Measurements from ENCODE around the gene GAST. TPM values are rescaled to one million over a fixed set of nuclear protein-coding genes. Genes with fewer than 3 reads are reported as not detected.

The GAST gene
- total RNA-seq, 1 experiment from 2014 or later: not detected

- intact Hi-C loops (cut with micrococcal nuclease): loop anchor here (5.0 kb wide), 1 partner anchor 132 kb away; the partner anchor contains the start of gene KLHL11
- H3K4me1 ChIP-seq (ENCODE audit: insufficient read depth, low read length): peaks cover 25% of the 10 kb centered on the region
- no peak for DNase-seq
- H3K79me2 ChIP-seq (ENCODE audit: low read length): no peaks in the 10 kb centered on the region
- no peaks in the 10 kb centered on the region for H3K9me3 ChIP-seq (ENCODE audit: low read length)
- peak overlapping the region; percentile 80 for H3K4me2 ChIP-seq (ENCODE audit: low read length)
- POLR2A ChIA-PET (ENCODE audit: unreplicated experiment): no interaction called here
- no peaks in the 10 kb centered on the region for H3K27me3 ChIP-seq (ENCODE audit: low read length)
- peak overlapping the region; percentile 81 for H3K4me3 ChIP-seq (ENCODE audit: low read length)
- no TSS peak for BruUV-seq (replicated peaks)
- H3K36me3 ChIP-seq (ENCODE audit: low read depth, low read length): no peaks in the 10 kb centered on the region
- no peaks in the 10 kb centered on the region for H3F3A ChIP-seq (ENCODE audit: low read length, unreplicated experiment)
- H3K9ac ChIP-seq (ENCODE audit: low read length): no peak overlapping the region
- H3K9me2 ChIP-seq (replicated peaks; ENCODE audit: low read length): no peaks in the 10 kb centered on the region
- CTCF ChIA-PET: no interaction called here
- H3K27ac ChIP-seq (ENCODE audit: low read length): no peak overlapping the region
- TF ChIP-seq EZH2 (IDR thresholded peaks at IDR 0.05; ENCODE audit: low read length, unreplicated experiment) (no peak), EZH2phosphoT487 (IDR thresholded peaks at IDR 0.05; ENCODE audit: borderline replicate concordance, low read length) (no peak)
- ATAC-seq: peak; percentile 27
- H2AFZ ChIP-seq (ENCODE audit: low read length): peak overlapping the region; percentile 85
- H4K20me1 ChIP-seq (ENCODE audit: low read length): no peaks in the 10 kb centered on the region
Measured at GRCh38 chr17:41734949-41735313, 22.8 kb downstream of the GAST start.

- no peak for ATAC-seq
- TF ChIP-seq EZH2 (IDR thresholded peaks at IDR 0.05; ENCODE audit: low read length, unreplicated experiment): no peak
- Histone ChIP-seq H3K4me3 (ENCODE audit: low read length) (no peak overlapping the region), H2AFZ (ENCODE audit: low read length) (no peak overlapping the region), H3F3A (ENCODE audit: low read length, unreplicated experiment) (no peaks in the 10 kb centered on the region), H3K4me1 (ENCODE audit: insufficient read depth, low read length) (peaks cover 31% of the 10 kb centered on the region), H3K9ac (ENCODE audit: low read length) (no peak overlapping the region), H3K79me2 (ENCODE audit: low read length) (no peaks in the 10 kb centered on the region), H3K36me3 (ENCODE audit: low read depth, low read length) (no peaks in the 10 kb centered on the region), H3K9me3 (ENCODE audit: low read length) (no peaks in the 10 kb centered on the region), H3K4me2 (ENCODE audit: low read length) (no peak overlapping the region), H3K27ac (ENCODE audit: low read length) (no peak overlapping the region), H4K20me1 (ENCODE audit: low read length) (no peaks in the 10 kb centered on the region), H3K27me3 (ENCODE audit: low read length) (no peaks in the 10 kb centered on the region), H3K9me2 (replicated peaks; ENCODE audit: low read length) (no peaks in the 10 kb centered on the region)
- ChIA-PET POLR2A (ENCODE audit: unreplicated experiment) (no interaction called here), CTCF (no interaction called here)
- no TSS peak for BruUV-seq (replicated peaks)
- intact Hi-C loops (cut with micrococcal nuclease): loop anchor here (5.0 kb wide), 1 partner anchor 132 kb away; the partner anchor contains the start of gene KLHL11
- no peak for DNase-seq
Measured at GRCh38 chr17:41735744-41736143, 23.6 kb downstream of the GAST start.

GRCh38 chr17:41736983-41737679 lies 25.0 kb downstream of the GAST start:
- Histone ChIP-seq H3K27me3 (ENCODE audit: low read length) (no peaks in the 10 kb centered on the region), H3K4me2 (ENCODE audit: low read length) (peak overlapping the region; percentile 43; the same call in 1 of the 2 replicates), H3K9me3 (ENCODE audit: low read length) (no peaks in the 10 kb centered on the region), H3K9me2 (replicated peaks; ENCODE audit: low read length) (no peaks in the 10 kb centered on the region), H3K9ac (ENCODE audit: low read length) (no peak overlapping the region), H3K27ac (ENCODE audit: low read length) (no peak overlapping the region), H3K4me1 (ENCODE audit: insufficient read depth, low read length) (peaks cover 31% of the 10 kb centered on the region), H3K79me2 (ENCODE audit: low read length) (no peaks in the 10 kb centered on the region), H3K36me3 (ENCODE audit: low read depth, low read length) (no peaks in the 10 kb centered on the region), H3F3A (ENCODE audit: low read length, unreplicated experiment) (no peaks in the 10 kb centered on the region), H2AFZ (ENCODE audit: low read length) (no peak overlapping the region), H4K20me1 (ENCODE audit: low read length) (no peaks in the 10 kb centered on the region), H3K4me3 (ENCODE audit: low read length) (no peak overlapping the region)
- POLR2A ChIA-PET (ENCODE audit: unreplicated experiment): interaction anchor here (1.0 kb wide), 2 partner anchors 49 to 59 kb away, joined by 3 to 9 read pairs; no protein-coding TSS in a partner anchor
- CTCF ChIA-PET: interaction anchor here (0.5 to 1.1 kb wide), 3 partner anchors 63 to 173 kb away, joined by 3 to 6 read pairs (median 3); no protein-coding TSS in a partner anchor
- DNase-seq (no peak), ATAC-seq (no peak)
- BruUV-seq (replicated peaks): no TSS peak
- intact Hi-C loops (cut with micrococcal nuclease): loop anchor here (5.0 kb wide), 1 partner anchor 130 kb away; the partner anchor contains the start of gene KLHL11
- no peak for TF ChIP-seq EZH2phosphoT487 (IDR thresholded peaks at IDR 0.05; ENCODE audit: borderline replicate concordance, low read length)
- TF ChIP-seq CTCF (conservative IDR thresholded peaks at IDR 0.05; ENCODE audit: low read depth, low read length): no peak
- no peak for TF ChIP-seq EZH2 (IDR thresholded peaks at IDR 0.05; ENCODE audit: low read length, unreplicated experiment)
